GM10266 (cell line): ENCODE data around the gene SLC26A8.

Experiments used
- DNase-seq: peaks from one replicate; pipeline ENCODE4 v3.0.0; 2012; ENCODE audit errors: extremely low spot score
- CTCF ChIP-seq: IDR thresholded peaks from 2 replicates; pipeline ENCODE4 v1.5.1; 2012; ENCODE audit warnings: mild to moderate bottlenecking, low read depth; ENCODE audit not compliant: control insufficient read depth, insufficient read depth; ENCODE audit errors: missing control alignments

The SLC26A8 gene

GRCh38 chr6:35897486-35897885, 127.0 kb downstream of the SLC26A8 start:
- TF ChIP-seq CTCF: no peak
- DNase-seq: no peak

- no peak for TF ChIP-seq CTCF
These were observed 127.4 kb downstream of the SLC26A8 start for GRCh38 chr6:35897036-35897435.

GRCh38 chr6:35896228-35896627, 128.2 kb downstream of the SLC26A8 start:
- no peak for TF ChIP-seq CTCF
- no peak for DNase-seq

More at GRCh38 chr6:35897036-35897435, 127.4 kb downstream of the SLC26A8 start:
- no peak for DNase-seq

- no peak for TF ChIP-seq CTCF
- DNase-seq: no peak
These were observed 128.9 kb downstream of the SLC26A8 start for GRCh38 chr6:35895560-35895959.

- no peak for TF ChIP-seq CTCF
- DNase-seq: no peak
These were observed 129.7 kb downstream of the SLC26A8 start for GRCh38 chr6:35894776-35895175.
